Mesenchymal stem cell (in vitro differentiated cells and primary cell): ENCODE measurements around the gene PLCB1.
A peak's percentile ranks its signal among the peaks of the same experiment; 100 is the strongest.

ENCODE experiments used
- DNase-seq: peaks from one replicate; pipeline ENCODE4 v3.0.0-alpha.2; 2013
- H2AFZ ChIP-seq: one replicate; pipeline ENCODE4 v1.6.1; 2013; ENCODE audit warnings: low read depth, mild to moderate bottlenecking, control low read depth, inconsistent platforms, low read length, moderate library complexity
- H2AK5ac ChIP-seq: 2 replicates; pipeline ENCODE4 v1.6.1; 2013; ENCODE audit warnings: low read length, moderate library complexity, mild to moderate bottlenecking, inconsistent platforms; ENCODE audit not compliant: severe bottlenecking
- H2BK120ac ChIP-seq: one replicate; pipeline ENCODE4 v1.6.1; 2013; ENCODE audit warnings: low read depth, mild to moderate bottlenecking, inconsistent platforms, low read length, moderate library complexity
- H2BK12ac ChIP-seq, 2 experiments: one replicate each; pipeline ENCODE4 v1.6.1; 2013; ENCODE audit warnings: inconsistent platforms in 2 of 2, low read length in 2 of 2, mild to moderate bottlenecking in 2 of 2, moderate library complexity in 2 of 2, control low read depth in 1 of 2
- H2BK15ac ChIP-seq: one replicate; pipeline ENCODE4 v1.6.1; 2013; ENCODE audit warnings: mild to moderate bottlenecking, low read depth, inconsistent platforms; ENCODE audit not compliant: poor library complexity, severe bottlenecking
- H2BK5ac ChIP-seq: 2 replicates; pipeline ENCODE4 v1.6.1; 2013; ENCODE audit warnings: low read depth, mild to moderate bottlenecking, low read length, control low read depth, inconsistent platforms; ENCODE audit not compliant: poor library complexity, severe bottlenecking
- H3K14ac ChIP-seq, 2 experiments: one replicate each; pipeline ENCODE4 v1.6.1; 2013; ENCODE audit warnings: inconsistent platforms in 2 of 2, low read length in 2 of 2, control low read depth in 1 of 2, mild to moderate bottlenecking in 1 of 2, moderate library complexity in 1 of 2
- H3K18ac ChIP-seq, 2 experiments: one replicate each; pipeline ENCODE4 v1.6.1; 2013; ENCODE audit warnings: inconsistent platforms in 2 of 2, low read length in 2 of 2, control low read depth in 1 of 2, low read depth in 1 of 2, mild to moderate bottlenecking in 1 of 2
- H3K23ac ChIP-seq, 2 experiments: one replicate each; pipeline ENCODE4 v1.6.1; 2013; ENCODE audit warnings: inconsistent platforms in 2 of 2, low read length in 2 of 2, mild to moderate bottlenecking in 2 of 2, moderate library complexity in 2 of 2, control low read depth in 1 of 2
- H3K27ac ChIP-seq: 2 replicates; pipeline ENCODE4 v1.5.1; 2013; ENCODE audit warnings: mild to moderate bottlenecking, moderate library complexity, low read length, control low read depth, inconsistent platforms; ENCODE audit not compliant: poor library complexity, severe bottlenecking
- H3K27me3 ChIP-seq, 2 experiments: 2 replicates each; pipeline versions ENCODE4 v1.6.1 to v1.7.0; 2013; ENCODE audit warnings: low read length in 2 of 2, mild to moderate bottlenecking in 2 of 2, moderate library complexity in 2 of 2, control low read depth in 1 of 2, inconsistent platforms in 1 of 2; ENCODE audit not compliant: control insufficient read depth in 1 of 2, insufficient read depth in 1 of 2
- H3K36me3 ChIP-seq, 2 experiments: 2 replicates each; pipeline versions ENCODE4 v1.6.1 to v1.7.0; 2013; ENCODE audit warnings: low read length in 2 of 2, control low read depth in 1 of 2, inconsistent platforms in 1 of 2, low read depth in 1 of 2, mild to moderate bottlenecking in 1 of 2; ENCODE audit not compliant: insufficient read depth in 2 of 2, control insufficient read depth in 1 of 2
- H3K4ac ChIP-seq, 2 experiments: one replicate each; pipeline ENCODE4 v1.6.1; 2013; ENCODE audit warnings: inconsistent platforms in 2 of 2, low read length in 2 of 2, mild to moderate bottlenecking in 2 of 2, moderate library complexity in 2 of 2, control low read depth in 1 of 2, low read depth in 1 of 2
- H3K4me1 ChIP-seq: 2 replicates; pipeline ENCODE4 v1.6.1; 2013; ENCODE audit warnings: low read depth, low read length, control low read depth; ENCODE audit not compliant: control insufficient read depth, insufficient read depth
- H3K4me2 ChIP-seq: 2 replicates; pipeline ENCODE4 v1.6.1; 2013; ENCODE audit warnings: low read length, mild to moderate bottlenecking, inconsistent platforms; ENCODE audit not compliant: poor library complexity, severe bottlenecking
- H3K4me3 ChIP-seq, 2 experiments: 2 replicates each; pipeline versions ENCODE4 v1.5.1 to v1.7.0; 2013; ENCODE audit warnings: low read length in 2 of 2, mild to moderate bottlenecking in 2 of 2, control low read depth in 1 of 2, low read depth in 1 of 2; ENCODE audit not compliant: insufficient read depth in 1 of 2
- H3K79me1 ChIP-seq: replicated peaks from 2 replicates; pipeline ENCODE4 v1.6.1; 2013; ENCODE audit warnings: mild to moderate bottlenecking, control low read depth, low read length, inconsistent platforms; ENCODE audit not compliant: poor library complexity, severe bottlenecking
- H3K9ac ChIP-seq: 2 replicates; pipeline ENCODE4 v1.7.0; 2013; ENCODE audit warnings: mild to moderate bottlenecking, low read length, moderate library complexity
- H3K9me3 ChIP-seq: 2 replicates; pipeline ENCODE4 v1.7.0; 2013; ENCODE audit warnings: mild to moderate bottlenecking, low read length; ENCODE audit not compliant: control insufficient read depth
- H4K8ac ChIP-seq: one replicate; pipeline ENCODE4 v1.6.1; 2013; ENCODE audit warnings: inconsistent platforms, mild to moderate bottlenecking, low read length, moderate library complexity
- H4K91ac ChIP-seq: one replicate; pipeline ENCODE4 v1.6.1; 2013; ENCODE audit warnings: mild to moderate bottlenecking, low read length, inconsistent platforms
- WGBS: methylation state at CpG from one replicate; pipeline ENCODE4 v1.1.7; 2013; ENCODE audit warnings: mixed read lengths; 5-methylcytosine and 5-hydroxymethylcytosine counted together

The PLCB1 gene

DNA sequence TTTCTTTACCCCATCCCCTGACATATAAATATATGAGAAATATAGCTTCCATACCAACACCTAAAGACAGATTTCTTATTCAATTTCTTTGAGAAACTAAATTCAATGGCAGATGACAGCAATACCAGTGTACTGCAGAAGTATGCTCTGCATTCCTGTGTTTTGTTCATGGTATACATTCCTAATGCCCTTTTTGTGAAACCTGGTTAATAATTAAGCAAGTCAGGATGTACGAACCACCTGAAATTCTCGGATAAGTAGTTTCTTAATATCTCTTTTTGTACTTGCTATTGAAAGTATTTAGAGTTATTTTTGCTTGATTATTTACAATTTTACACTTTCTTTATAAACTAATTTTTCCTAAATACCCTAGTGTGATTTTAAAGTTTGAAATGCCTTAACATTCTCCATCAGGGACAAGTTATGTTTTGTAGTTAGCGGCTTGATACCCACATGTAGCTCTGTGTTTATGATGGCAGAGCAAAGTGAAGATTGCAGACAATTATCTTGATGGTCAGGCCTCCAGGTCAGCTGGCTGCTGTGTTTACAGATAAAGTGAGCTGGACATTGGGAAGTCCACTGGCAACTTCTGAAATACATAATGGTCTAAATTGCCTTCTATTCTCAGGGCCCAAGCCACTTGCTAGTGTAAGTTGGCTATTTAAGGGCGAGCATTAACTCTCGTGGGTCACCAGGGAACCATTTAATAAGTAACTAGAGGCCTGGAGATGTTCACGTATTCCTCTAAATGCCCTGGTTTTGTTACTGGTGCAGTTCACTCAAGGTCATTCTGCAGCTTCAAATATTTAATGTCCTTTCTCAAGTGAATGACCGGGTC is 58.2 kb downstream of the PLCB1 start:
- Histone ChIP-seq H3K9me3 (peaks cover 12% of the 10 kb centered on the region), H3K4ac (no peak overlapping the region), H2BK5ac (peak overlapping the region; percentile 91), H3K27me3 (no peaks in the 10 kb centered on the region), H3K18ac (peak overlapping the region in 1 of 2 experiments; percentile 21), H2AFZ (no peak overlapping the region), H3K79me1 (peaks cover 1% of the 10 kb centered on the region), H3K4me1 (no peaks in the 10 kb centered on the region), H4K91ac (no peak overlapping the region), H3K36me3 (peaks cover 0 to 6% of the 10 kb centered on the region in 2 experiments), H3K4me2 (peak overlapping the region; percentile 51), H3K23ac (no peak overlapping the region), H3K4me3 (no peak overlapping the region), H2AK5ac (peak overlapping the region; percentile 94), H2BK120ac (no peak overlapping the region), H3K9ac (no peak overlapping the region), H3K27ac (peak overlapping the region; percentile 95), H4K8ac (no peak overlapping the region), H3K14ac (no peak overlapping the region), H2BK15ac (no peak overlapping the region), H2BK12ac (no peak overlapping the region)
- no peak for DNase-seq
- 80% methylated on average over 4 of the region's 7 CpGs for WGBS

DNA sequence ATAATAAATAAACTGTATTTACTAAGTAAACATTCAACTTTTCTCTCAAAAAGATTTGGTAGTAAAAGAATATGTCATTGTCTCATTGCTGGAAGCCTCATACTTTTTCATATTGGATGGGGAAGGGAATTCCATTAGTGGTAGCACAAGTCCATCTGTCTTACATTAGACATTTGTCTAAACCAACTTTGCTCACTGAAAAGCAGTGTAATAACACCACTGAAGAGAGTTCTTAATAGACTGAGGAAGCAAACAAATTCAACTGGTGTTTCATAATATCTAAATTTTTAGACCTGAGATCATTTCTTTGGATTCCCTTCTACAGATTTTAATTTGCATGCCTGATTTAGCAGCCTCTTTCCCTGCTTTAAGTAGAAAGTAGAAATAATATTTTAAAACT is 62.7 kb downstream of the PLCB1 start:
- Histone ChIP-seq H3K4me2 (no peak overlapping the region), H3K14ac (no peak overlapping the region), H3K36me3 (peaks cover 0 to 6% of the 10 kb centered on the region in 2 experiments), H3K4me1 (no peaks in the 10 kb centered on the region), H2BK15ac (no peak overlapping the region), H3K9ac (no peak overlapping the region), H2BK12ac (no peak overlapping the region), H2BK5ac (no peak overlapping the region), H3K9me3 (peaks cover 12% of the 10 kb centered on the region), H3K27me3 (no peaks in the 10 kb centered on the region), H4K8ac (no peak overlapping the region), H3K27ac (no peak overlapping the region), H3K4me3 (no peak overlapping the region), H3K4ac (no peak overlapping the region), H2AK5ac (no peak overlapping the region), H3K79me1 (no peaks in the 10 kb centered on the region), H3K23ac (no peak overlapping the region), H4K91ac (no peak overlapping the region), H2BK120ac (no peak overlapping the region), H3K18ac (no peak overlapping the region), H2AFZ (no peak overlapping the region)
- no peak for DNase-seq

DNA sequence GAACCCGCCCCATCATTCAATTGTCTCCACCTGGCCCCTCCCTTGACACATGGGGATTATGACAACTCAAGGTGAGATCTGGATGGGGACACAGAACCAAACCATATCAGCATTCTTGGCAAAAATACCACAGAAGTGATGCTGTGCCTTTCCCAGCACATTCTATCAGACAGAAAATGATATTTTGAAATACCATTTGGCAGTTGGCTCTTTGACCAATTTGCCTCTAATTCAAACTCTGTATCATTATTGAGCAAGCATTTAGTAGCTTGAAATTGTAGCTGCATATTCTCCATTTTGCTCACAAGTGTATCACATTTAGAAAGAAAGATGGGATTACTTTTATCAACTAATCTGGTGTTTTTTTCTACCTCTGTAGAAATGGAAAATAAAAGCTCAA is 64.0 kb downstream of the PLCB1 start:
- H3K4me3 ChIP-seq = no peak overlapping the region
- 80% methylated on average over 1 of the region's 1 CpG for WGBS
- no peak overlapping the region for H3K4me2 ChIP-seq
- no peak overlapping the region for H4K8ac ChIP-seq
- no peak overlapping the region for H2BK5ac ChIP-seq
- H2BK12ac ChIP-seq = no peak overlapping the region
- H3K18ac ChIP-seq = no peak overlapping the region
- H3K9me3 ChIP-seq = peaks cover 12% of the 10 kb centered on the region
- H3K36me3 ChIP-seq = peaks cover 0 to 6% of the 10 kb centered on the region in 2 experiments
- H2BK15ac ChIP-seq = no peak overlapping the region
- no peak for DNase-seq
- no peak overlapping the region for H2AFZ ChIP-seq
- H4K91ac ChIP-seq = no peak overlapping the region
- H3K4me1 ChIP-seq = no peaks in the 10 kb centered on the region
- H3K79me1 ChIP-seq = no peaks in the 10 kb centered on the region
- H3K27me3 ChIP-seq = no peaks in the 10 kb centered on the region
- H2BK120ac ChIP-seq = no peak overlapping the region
- H3K14ac ChIP-seq = no peak overlapping the region
- no peak overlapping the region for H2AK5ac ChIP-seq
- no peak overlapping the region for H3K23ac ChIP-seq
- no peak overlapping the region for H3K27ac ChIP-seq
- H3K4ac ChIP-seq = no peak overlapping the region
- no peak overlapping the region for H3K9ac ChIP-seq

GRCh38 chr20:8200220-8200619 is 68.2 kb downstream of the PLCB1 start:
- Histone ChIP-seq H4K8ac (no peak overlapping the region), H3K79me1 (no peaks in the 10 kb centered on the region), H3K4ac (no peak overlapping the region), H4K91ac (no peak overlapping the region), H3K9ac (no peak overlapping the region), H2BK15ac (no peak overlapping the region), H3K36me3 (no peaks in the 10 kb centered on the region), H2AK5ac (no peak overlapping the region), H2AFZ (no peak overlapping the region), H3K27ac (no peak overlapping the region), H2BK5ac (no peak overlapping the region), H3K9me3 (no peaks in the 10 kb centered on the region), H2BK12ac (no peak overlapping the region), H3K18ac (no peak overlapping the region), H3K4me3 (no peak overlapping the region), H3K23ac (no peak overlapping the region), H3K27me3 (no peaks in the 10 kb centered on the region), H3K4me2 (no peak overlapping the region), H3K4me1 (no peaks in the 10 kb centered on the region), H3K14ac (no peak overlapping the region), H2BK120ac (no peak overlapping the region)
- DNase-seq = no peak
